ENCODE data around the gene PIK3R1. TPM values are rescaled to one million over a fixed set of nuclear protein-coding genes. Genes with fewer than 3 reads are reported as not detected.
A peak's percentile ranks its signal among the peaks of the same experiment; 100 is the strongest.

The PIK3R1 gene
- total and polyA plus RNA-seq, 10 of the 15 experiments (the other 5 are each of a cell fraction or from before 2014, with no cell fraction given), result 7.8 to 38.4 (median 15.7) TPM

DNA sequence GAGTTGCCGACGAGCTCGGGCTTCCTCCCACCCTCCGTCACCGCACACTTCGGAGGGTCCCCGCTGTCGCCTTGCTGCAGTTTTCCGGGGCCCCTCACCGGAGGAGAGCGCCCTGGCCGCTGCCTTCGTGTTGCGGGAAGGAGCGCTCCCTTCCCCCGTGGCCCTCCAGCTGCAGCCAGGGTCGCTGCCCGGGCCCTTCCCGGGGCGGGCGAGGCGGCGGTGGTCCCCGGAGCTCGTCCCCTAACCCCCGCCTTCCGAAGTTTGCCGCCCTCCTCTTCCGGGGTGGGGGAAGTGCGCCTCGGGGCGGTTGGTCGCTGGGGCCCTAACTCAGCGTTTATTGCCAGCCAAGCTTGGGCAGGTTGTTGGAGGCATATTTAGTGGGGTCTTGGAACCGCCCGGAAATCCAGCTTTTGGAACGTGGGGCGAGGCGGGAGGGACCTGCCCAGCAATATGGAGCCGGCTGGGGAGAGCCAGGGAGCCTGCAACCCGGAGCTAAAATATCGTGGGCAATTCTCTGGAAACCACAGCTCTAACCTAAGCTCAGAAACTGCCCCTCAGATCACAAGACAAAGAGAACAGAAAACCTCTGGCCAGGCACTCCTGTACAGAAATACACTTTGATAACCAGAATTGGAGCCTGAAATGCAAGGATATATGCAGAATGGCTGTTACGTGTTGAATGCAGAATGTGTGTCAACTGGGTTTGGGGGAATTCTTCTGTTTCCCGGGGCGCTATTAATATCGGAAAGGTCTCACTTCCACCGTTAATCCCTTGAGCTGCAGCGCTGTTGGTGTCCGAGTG is 890 bp downstream of the PIK3R1 start (continued):
- TF ChIP-seq, protein P1, sequence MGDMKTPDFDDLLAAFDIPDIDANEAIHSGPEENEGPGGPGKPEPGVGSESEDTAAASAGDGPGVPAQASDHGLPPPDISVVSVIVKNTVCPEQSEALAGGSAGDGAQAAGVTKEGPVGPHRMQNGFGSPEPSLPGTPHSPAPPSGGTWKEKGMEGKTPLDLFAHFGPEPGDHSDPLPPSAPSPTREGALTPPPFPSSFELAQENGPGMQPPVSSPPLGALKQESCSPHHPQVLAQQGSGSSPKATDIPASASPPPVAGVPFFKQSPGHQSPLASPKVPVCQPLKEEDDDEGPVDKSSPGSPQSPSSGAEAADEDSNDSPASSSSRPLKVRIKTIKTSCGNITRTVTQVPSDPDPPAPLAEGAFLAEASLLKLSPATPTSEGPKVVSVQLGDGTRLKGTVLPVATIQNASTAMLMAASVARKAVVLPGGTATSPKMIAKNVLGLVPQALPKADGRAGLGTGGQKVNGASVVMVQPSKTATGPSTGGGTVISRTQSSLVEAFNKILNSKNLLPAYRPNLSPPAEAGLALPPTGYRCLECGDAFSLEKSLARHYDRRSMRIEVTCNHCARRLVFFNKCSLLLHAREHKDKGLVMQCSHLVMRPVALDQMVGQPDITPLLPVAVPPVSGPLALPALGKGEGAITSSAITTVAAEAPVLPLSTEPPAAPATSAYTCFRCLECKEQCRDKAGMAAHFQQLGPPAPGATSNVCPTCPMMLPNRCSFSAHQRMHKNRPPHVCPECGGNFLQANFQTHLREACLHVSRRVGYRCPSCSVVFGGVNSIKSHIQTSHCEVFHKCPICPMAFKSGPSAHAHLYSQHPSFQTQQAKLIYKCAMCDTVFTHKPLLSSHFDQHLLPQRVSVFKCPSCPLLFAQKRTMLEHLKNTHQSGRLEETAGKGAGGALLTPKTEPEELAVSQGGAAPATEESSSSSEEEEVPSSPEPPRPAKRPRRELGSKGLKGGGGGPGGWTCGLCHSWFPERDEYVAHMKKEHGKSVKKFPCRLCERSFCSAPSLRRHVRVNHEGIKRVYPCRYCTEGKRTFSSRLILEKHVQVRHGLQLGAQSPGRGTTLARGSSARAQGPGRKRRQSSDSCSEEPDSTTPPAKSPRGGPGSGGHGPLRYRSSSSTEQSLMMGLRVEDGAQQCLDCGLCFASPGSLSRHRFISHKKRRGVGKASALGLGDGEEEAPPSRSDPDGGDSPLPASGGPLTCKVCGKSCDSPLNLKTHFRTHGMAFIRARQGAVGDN (IDR thresholded peaks at IDR 0.05), result no peak
- TF ChIP-seq GABPA (IDR thresholded peaks at IDR 0.05; ENCODE audit: low read depth), result peak; percentile 46; the same call in 1 of the 2 replicates

DNA sequence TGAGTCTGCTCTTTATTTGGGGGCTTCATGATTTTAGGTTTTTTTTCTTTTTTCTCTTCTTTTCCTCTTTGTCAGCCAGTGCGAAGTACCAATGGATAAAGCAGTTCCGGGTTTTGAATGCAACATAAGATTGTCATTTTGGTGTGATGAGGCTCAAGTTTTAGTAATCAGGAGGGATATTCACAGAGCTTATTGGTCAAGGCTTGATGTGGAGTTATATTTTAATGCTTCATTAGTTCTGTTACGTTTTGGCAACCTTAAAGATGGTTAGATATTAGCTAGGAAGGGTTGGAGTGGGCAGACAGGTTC is 1.4 kb downstream of the PIK3R1 start:
- intact Hi-C loops (cut with micrococcal nuclease; ENCODE audit: unreplicated experiment), result loop anchor here (2.0 kb wide), 3 partner anchors 22 to 176 kb away; no protein-coding TSS in a partner anchor

More for the DNA sequence above, 1.4 kb downstream of the PIK3R1 start:
- Histone ChIP-seq H3K9ac (ENCODE audit: control insufficient read depth, insufficient read depth, low read length) (peak overlapping the region; percentile 77), H3K79me2 (ENCODE audit: control insufficient read depth, insufficient read depth, low read length) (peaks cover 61% of the 10 kb centered on the region), H3K4me1 (ENCODE audit: control insufficient read depth, insufficient read depth, low read length) (peaks cover 4% of the 10 kb centered on the region; the same call in 1 of the 2 replicates), H3K27ac (ENCODE audit: control insufficient read depth, insufficient read depth) (peak overlapping the region; percentile 80), H2AFZ (ENCODE audit: control insufficient read depth, low read depth, low read length) (peak overlapping the region; percentile 55; the same call in 1 of the 2 replicates), H3K4me2 (ENCODE audit: control insufficient read depth, insufficient read depth) (peak overlapping the region; percentile 64), H4K20me1 (ENCODE audit: control insufficient read depth, insufficient read depth) (peaks cover 3% of the 10 kb centered on the region), H3K36me3 (ENCODE audit: control insufficient read depth in 2 of 2, insufficient read depth in 2 of 2, low read length in 1 of 2) (no peaks in the 10 kb centered on the region), H3K27me3 (replicated peaks in 1 of 2; ENCODE audit: control insufficient read depth in 2 of 2, insufficient read depth in 2 of 2, low read length in 1 of 2) (no peaks in the 10 kb centered on the region), H3K9me3 (replicated peaks; ENCODE audit: control insufficient read depth, insufficient read depth, low read length) (peaks cover 2% of the 10 kb centered on the region; the same call in 2 of the 3 replicates), H3K4me3 (peak overlapping the region; percentile 92)
- 0 out of 4 replicates have a peak, but pooled peaks of 1 of the 2 experiments have one; percentile 5 for TF ChIP-seq IKZF2 (IDR thresholded peaks at IDR 0.05)
- 0 out of 2 replicates have a peak, but pooled peaks have one; percentile 21 for TF ChIP-seq MTA2 (IDR thresholded peaks at IDR 0.05; ENCODE audit: low read depth)
- TF ChIP-seq, protein P2, sequence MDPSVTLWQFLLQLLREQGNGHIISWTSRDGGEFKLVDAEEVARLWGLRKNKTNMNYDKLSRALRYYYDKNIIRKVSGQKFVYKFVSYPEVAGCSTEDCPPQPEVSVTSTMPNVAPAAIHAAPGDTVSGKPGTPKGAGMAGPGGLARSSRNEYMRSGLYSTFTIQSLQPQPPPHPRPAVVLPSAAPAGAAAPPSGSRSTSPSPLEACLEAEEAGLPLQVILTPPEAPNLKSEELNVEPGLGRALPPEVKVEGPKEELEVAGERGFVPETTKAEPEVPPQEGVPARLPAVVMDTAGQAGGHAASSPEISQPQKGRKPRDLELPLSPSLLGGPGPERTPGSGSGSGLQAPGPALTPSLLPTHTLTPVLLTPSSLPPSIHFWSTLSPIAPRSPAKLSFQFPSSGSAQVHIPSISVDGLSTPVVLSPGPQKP (IDR thresholded peaks at IDR 0.05; ENCODE audit: low read depth, low read length), result no peak
- TF ChIP-seq, protein P3, sequence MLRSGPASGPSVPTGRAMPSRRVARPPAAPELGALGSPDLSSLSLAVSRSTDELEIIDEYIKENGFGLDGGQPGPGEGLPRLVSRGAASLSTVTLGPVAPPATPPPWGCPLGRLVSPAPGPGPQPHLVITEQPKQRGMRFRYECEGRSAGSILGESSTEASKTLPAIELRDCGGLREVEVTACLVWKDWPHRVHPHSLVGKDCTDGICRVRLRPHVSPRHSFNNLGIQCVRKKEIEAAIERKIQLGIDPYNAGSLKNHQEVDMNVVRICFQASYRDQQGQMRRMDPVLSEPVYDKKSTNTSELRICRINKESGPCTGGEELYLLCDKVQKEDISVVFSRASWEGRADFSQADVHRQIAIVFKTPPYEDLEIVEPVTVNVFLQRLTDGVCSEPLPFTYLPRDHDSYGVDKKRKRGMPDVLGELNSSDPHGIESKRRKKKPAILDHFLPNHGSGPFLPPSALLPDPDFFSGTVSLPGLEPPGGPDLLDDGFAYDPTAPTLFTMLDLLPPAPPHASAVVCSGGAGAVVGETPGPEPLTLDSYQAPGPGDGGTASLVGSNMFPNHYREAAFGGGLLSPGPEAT (IDR thresholded peaks at IDR 0.05; ENCODE audit: low read depth), result 0 out of 2 replicates have a peak, but pooled peaks have one; percentile 55
- no peak for TF ChIP-seq ESRRA (IDR thresholded peaks at IDR 0.05; ENCODE audit: low read length)
- peak; percentile 70; the same call in 1 of the 2 replicates for TF ChIP-seq NBN (IDR thresholded peaks at IDR 0.05)
- no peak for ATAC-seq
- TSS peak; percentile 56 for BruUV-seq (replicated peaks)
- in situ Hi-C loops (cut with MboI), result no loop called here
- ChIA-PET RAD21 (ENCODE audit: unreplicated experiment) (interaction anchor here (0.9 to 3.0 kb wide), 16 partner anchors 12 to 611 kb away, joined by 3 to 18 read pairs (median 5); no protein-coding TSS in a partner anchor), SMC1A (ENCODE audit: uncharacterized antibody, unreplicated experiment) (interaction anchor here (0.7 to 5.1 kb wide), 14 partner anchors 8 to 971 kb away, joined by 3 to 39 read pairs (median 8); no protein-coding TSS in a partner anchor), CTCF (interaction anchor here (0.7 to 2.9 kb wide), 10 partner anchors 8 to 346 kb away, joined by 3 to 21 read pairs (median 6); no protein-coding TSS in a partner anchor), POLR2A (interaction anchor here (0.8 to 3.2 kb wide), 6 partner anchors 11 to 173 kb away, joined by 3 to 12 read pairs (median 3); no protein-coding TSS in a partner anchor)
- DNase-seq (ENCODE audit: low read depth, low spot score), result no peak
- 0% methylated on average over 3 of the region's 3 CpGs for WGBS (ENCODE audit: insufficient coverage, insufficient replicate concordance, low lambda C conversion rate, missing lambda C conversion rate)
- no peak for FAIRE-seq

All from GM12878 (cell line).